CD4-positive, alpha-beta T cell (primary cell): ENCODE measurements around the gene BARX2. TPM values are rescaled to one million over a fixed set of nuclear protein-coding genes. Genes with fewer than 3 reads are reported as not detected.

Experiments used
- ATAC-seq: fragments of 200-7000 bp; cut with Tn5 transposase; one replicate; pipeline ENCODE4 v1.10.0; 2022; ENCODE audit warnings: mild to moderate bottlenecking; ENCODE audit not compliant: poor library complexity
- CTCF ChIA-PET: fragments of 350-600 bp; sonication (Branson Sonifier 250); formaldehyde crosslinking; loops from one replicate; lab custom pipeline; 2021; ENCODE audit warnings: antibody characterized with exemption, inconsistent platforms; lab: Charles Lee
- POLR2A ChIA-PET: fragments of 350-600 bp; sonication (Branson Sonifier 250); formaldehyde crosslinking; loops from one replicate; lab custom pipeline; 2021; ENCODE audit warnings: antibody characterized with exemption, inconsistent platforms; lab: Charles Lee
- DNase-seq, 14 experiments: peaks; one replicate each; pipeline ENCODE4 v3.0.0-alpha.2; 2013 to 2020; ENCODE audit warnings: mixed read lengths in 2 of 14
- H3K27ac ChIP-seq, 2 donors: one replicate each; pipeline versions ENCODE4 v1.5.1 to v1.7.0; 2013; ENCODE audit warnings: low read length in 2 of 2, low read depth in 1 of 2, mild to moderate bottlenecking in 1 of 2
- H3K27me3 ChIP-seq, 2 experiments: 1 replicate in 1 of 2; 2 replicates in 1 of 2; pipeline versions ENCODE4 v1.6.1 to v1.7.0; 2013; ENCODE audit warnings: low read length in 2 of 2, control low read depth in 1 of 2, mild to moderate bottlenecking in 1 of 2, moderate library complexity in 1 of 2; ENCODE audit not compliant: insufficient read depth in 2 of 2, control insufficient read depth in 1 of 2
- H3K36me3 ChIP-seq: one replicate; pipeline ENCODE4 v1.6.1; 2013; ENCODE audit warnings: low read length, control low read depth; ENCODE audit not compliant: insufficient read depth
- H3K4me1 ChIP-seq: one replicate; pipeline ENCODE4 v1.6.1; 2013; ENCODE audit warnings: low read length, control low read depth; ENCODE audit not compliant: insufficient read depth
- H3K4me3 ChIP-seq: one replicate; pipeline ENCODE4 v1.5.1; 2013; ENCODE audit warnings: mild to moderate bottlenecking, low read length, moderate library complexity
- H3K9me3 ChIP-seq, 2 experiments: 1 replicate in 1 of 2; 2 replicates in 1 of 2; pipeline versions ENCODE4 v1.6.1 to v1.7.0; 2013; ENCODE audit warnings: low read length in 2 of 2, mild to moderate bottlenecking in 2 of 2, control low read depth in 1 of 2, moderate library complexity in 1 of 2; ENCODE audit not compliant: control insufficient read depth in 1 of 2, insufficient read depth in 1 of 2
- H3K27ac Mint-ChIP-seq: one replicate; pipeline ENCODE4 v1.8.0; 2020; ENCODE audit warnings: mixed read lengths
- H3K27me3 Mint-ChIP-seq: one replicate; pipeline ENCODE4 v1.8.0; 2021; ENCODE audit warnings: mixed read lengths
- H3K36me3 Mint-ChIP-seq: one replicate; pipeline ENCODE4 v1.8.0; 2021; ENCODE audit warnings: low read depth, mixed read lengths
- H3K4me1 Mint-ChIP-seq: one replicate; pipeline ENCODE4 v1.8.0; 2021; ENCODE audit warnings: low read depth, mixed read lengths
- H3K4me3 Mint-ChIP-seq: one replicate; pipeline ENCODE4 v1.8.0; 2020; ENCODE audit warnings: mild to moderate bottlenecking, mixed read lengths
- H3K9me3 Mint-ChIP-seq: one replicate; pipeline ENCODE4 v1.8.0; 2020; ENCODE audit warnings: mixed read lengths
- intact Hi-C, 2 experiments: fragments of 100-400 bp; cut with DNase I in 1 of 2; cut with micrococcal nuclease in 1 of 2; formaldehyde crosslinking; loops; one replicate each; pipeline versions ENCODE4 v1.15.1 to v1.9.0; 2023 to 2025; cut with DNase I, micrococcal nuclease
- total RNA-seq, 174 experiments: library from RNA in 2 of 174; stranded (reverse) in 2 of 174; gene quantifications; one replicate each; pipeline ENCODE4 v1.2.3 and lab custom pipeline; 2021 to 2026
- TF ChIP-seq, protein P1 (sequence below): fragments of 200-600 bp; IDR thresholded peaks from one replicate; pipeline ENCODE4 v1.8.0; 2022; ENCODE audit warnings: antibody characterized with exemption, mild to moderate bottlenecking

The BARX2 gene
- total RNA-seq, 2 experiments from 2014 or later = not detected

DNA sequence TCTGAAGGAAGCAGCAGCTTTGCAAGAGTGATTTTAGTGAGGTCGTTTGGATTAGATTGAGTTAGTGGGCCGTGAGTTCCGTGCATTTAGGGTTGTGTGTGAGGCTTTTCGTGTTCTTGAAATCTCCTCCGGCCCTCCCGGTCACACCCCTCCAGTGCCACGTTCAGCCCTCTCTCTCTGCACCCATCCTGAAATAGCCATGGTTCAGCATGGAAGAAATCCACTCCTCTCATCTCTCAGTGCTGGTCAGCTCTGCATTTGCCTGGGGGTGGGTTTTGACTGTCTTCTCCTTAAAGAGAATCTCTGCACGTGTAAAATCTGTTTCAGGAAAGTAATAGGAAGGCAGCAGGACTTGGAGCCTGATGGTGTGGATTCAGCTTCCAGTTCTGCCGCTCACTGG lies 19.8 kb downstream of the BARX2 start:
- H3K36me3 Mint-ChIP-seq = no peaks in the 10 kb centered on the region
- H3K27me3 ChIP-seq = no peaks in the 10 kb centered on the region
- H3K27ac Mint-ChIP-seq = no peak overlapping the region
- no peak overlapping the region for H3K27ac ChIP-seq
- no peaks in the 10 kb centered on the region for H3K4me1 Mint-ChIP-seq
- no peaks in the 10 kb centered on the region for H3K9me3 Mint-ChIP-seq
- no peaks in the 10 kb centered on the region for H3K4me1 ChIP-seq
- ChIA-PET CTCF (no interaction called here), POLR2A (interaction anchor here (0.6 kb wide), 1 partner anchor 141 kb away, joined by 5 read pairs; no protein-coding TSS in a partner anchor)
- no peak for ATAC-seq
- TF ChIP-seq, protein P1, sequence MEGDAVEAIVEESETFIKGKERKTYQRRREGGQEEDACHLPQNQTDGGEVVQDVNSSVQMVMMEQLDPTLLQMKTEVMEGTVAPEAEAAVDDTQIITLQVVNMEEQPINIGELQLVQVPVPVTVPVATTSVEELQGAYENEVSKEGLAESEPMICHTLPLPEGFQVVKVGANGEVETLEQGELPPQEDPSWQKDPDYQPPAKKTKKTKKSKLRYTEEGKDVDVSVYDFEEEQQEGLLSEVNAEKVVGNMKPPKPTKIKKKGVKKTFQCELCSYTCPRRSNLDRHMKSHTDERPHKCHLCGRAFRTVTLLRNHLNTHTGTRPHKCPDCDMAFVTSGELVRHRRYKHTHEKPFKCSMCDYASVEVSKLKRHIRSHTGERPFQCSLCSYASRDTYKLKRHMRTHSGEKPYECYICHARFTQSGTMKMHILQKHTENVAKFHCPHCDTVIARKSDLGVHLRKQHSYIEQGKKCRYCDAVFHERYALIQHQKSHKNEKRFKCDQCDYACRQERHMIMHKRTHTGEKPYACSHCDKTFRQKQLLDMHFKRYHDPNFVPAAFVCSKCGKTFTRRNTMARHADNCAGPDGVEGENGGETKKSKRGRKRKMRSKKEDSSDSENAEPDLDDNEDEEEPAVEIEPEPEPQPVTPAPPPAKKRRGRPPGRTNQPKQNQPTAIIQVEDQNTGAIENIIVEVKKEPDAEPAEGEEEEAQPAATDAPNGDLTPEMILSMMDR = no peak
- no peak overlapping the region for H3K4me3 ChIP-seq
- H3K36me3 ChIP-seq = no peaks in the 10 kb centered on the region
- no peak overlapping the region for H3K4me3 Mint-ChIP-seq
- no peaks in the 10 kb centered on the region for H3K9me3 ChIP-seq
- no peak for DNase-seq
- intact Hi-C loops = no loop called here
- H3K27me3 Mint-ChIP-seq = peaks cover 51% of the 10 kb centered on the region

DNA sequence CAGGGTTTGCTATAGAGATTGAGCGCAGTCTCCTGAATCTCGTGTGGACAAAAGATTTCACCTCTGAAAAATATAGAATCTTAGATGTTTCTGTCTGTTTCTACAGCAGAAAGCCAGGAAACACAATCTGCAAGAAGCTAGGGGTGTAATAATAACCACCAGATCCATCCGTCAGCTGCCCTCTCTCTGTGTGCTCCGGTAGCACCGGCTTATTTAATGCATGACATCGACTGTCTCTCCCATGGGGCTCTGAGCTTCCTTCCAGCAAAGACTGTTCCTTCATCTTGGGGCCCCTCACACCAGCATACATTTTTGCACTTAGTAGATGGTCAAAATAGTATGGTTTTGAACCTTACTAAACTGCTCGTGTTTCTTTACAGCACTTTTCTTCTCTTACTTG lies 20.2 kb downstream of the BARX2 start:
- Mint-ChIP-seq H3K9me3 (no peaks in the 10 kb centered on the region), H3K4me1 (no peaks in the 10 kb centered on the region), H3K36me3 (no peaks in the 10 kb centered on the region), H3K4me3 (no peak overlapping the region), H3K27ac (no peak overlapping the region), H3K27me3 (peaks cover 49% of the 10 kb centered on the region)
- TF ChIP-seq, protein P1 = no peak
- Histone ChIP-seq H3K9me3 (no peaks in the 10 kb centered on the region), H3K4me3 (no peak overlapping the region), H3K27me3 (no peaks in the 10 kb centered on the region), H3K36me3 (no peaks in the 10 kb centered on the region), H3K4me1 (no peaks in the 10 kb centered on the region), H3K27ac (no peak overlapping the region)
- DNase-seq (no peak), ATAC-seq (no peak)
- intact Hi-C loops = no loop called here
- POLR2A ChIA-PET = no interaction called here
- CTCF ChIA-PET = no interaction called here

DNA sequence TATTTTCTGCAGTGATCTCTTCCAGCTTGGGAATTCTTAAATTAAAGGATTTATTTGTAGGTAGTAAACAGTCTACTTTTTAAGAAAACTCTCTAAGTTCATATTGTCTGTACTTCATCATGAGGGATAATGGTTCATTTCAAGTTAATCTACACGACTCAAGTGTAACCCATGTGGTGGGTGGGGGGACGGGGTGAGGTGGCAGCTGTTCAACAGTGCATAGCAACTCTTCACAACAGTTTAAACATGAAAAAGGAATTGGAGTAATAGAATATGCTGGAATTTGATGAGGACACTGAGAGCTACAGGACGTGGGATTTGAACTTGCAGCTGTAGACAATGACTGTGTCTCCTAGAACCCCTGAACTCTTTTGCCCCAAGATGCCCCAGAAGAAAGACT lies 20.8 kb downstream of the BARX2 start:
- CTCF ChIA-PET = no interaction called here
- H3K4me3 Mint-ChIP-seq = no peak overlapping the region

More for the DNA sequence above, 20.8 kb downstream of the BARX2 start:
- Histone ChIP-seq H3K27ac (no peak overlapping the region), H3K27me3 (no peaks in the 10 kb centered on the region), H3K4me3 (no peak overlapping the region), H3K4me1 (no peaks in the 10 kb centered on the region), H3K9me3 (no peaks in the 10 kb centered on the region), H3K36me3 (no peaks in the 10 kb centered on the region)
- no peak for ATAC-seq
- TF ChIP-seq, protein P1 = no peak
- peaks cover 44% of the 10 kb centered on the region for H3K27me3 Mint-ChIP-seq
- H3K27ac Mint-ChIP-seq = no peak overlapping the region
- H3K4me1 Mint-ChIP-seq = no peaks in the 10 kb centered on the region
- POLR2A ChIA-PET = no interaction called here
- H3K9me3 Mint-ChIP-seq = no peaks in the 10 kb centered on the region
- intact Hi-C loops = no loop called here
- H3K36me3 Mint-ChIP-seq = no peaks in the 10 kb centered on the region
- no peak for DNase-seq
